ENCODE results near the gene ASIC4.

Gene ASIC4

DNA sequence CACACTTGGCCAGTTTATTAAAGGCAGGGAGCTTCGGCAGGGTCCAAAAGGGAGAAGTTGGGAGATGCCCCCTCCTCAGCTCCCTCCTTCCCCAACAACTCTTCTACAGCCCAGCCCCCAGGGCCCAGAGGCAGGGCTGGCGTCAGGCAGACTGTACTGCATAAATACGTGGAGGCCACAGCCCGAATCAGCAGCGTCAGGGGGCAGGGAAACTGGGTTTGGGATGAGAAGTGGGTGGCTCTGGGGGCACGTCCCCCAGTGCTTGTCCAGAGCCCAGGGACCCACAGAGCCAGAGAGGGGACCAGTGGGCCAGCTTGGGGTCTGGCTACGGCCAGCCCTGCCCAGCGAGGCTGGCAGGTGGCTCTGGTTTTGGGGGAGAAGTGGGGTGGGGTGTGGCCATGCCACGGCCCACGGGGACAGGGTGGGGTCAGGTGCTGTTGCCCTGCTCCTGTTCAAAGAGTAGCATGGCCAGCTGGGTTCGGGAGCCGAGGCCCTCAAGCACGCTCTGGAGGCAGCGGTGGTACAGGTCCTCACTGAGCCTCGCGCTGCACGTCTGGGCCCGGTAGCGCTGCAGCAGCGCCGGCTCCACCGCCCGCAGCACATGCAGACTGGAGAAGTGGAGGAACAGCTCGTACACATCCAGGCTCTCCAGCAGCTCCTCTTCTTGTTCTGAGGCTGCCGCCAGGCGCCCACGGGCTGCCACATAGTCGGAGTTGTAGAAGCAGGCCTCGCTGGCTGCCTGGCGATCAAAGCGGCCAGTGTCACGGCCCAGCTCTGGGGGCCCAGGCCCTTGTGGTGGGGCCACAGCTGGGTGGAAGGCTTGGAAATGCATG lies 24.9 kb downstream of the ASIC4 start:
- Histone ChIP-seq H3K36me3 (ENCODE audit: low read depth) (peaks cover 27% of the 10 kb centered on the region), H3K4me1 (ENCODE audit: insufficient read depth, poor library complexity, severe bottlenecking) (peaks cover 9% of the 10 kb centered on the region), H3K9me3 (ENCODE audit: severe bottlenecking) (no peaks in the 10 kb centered on the region), H3K27ac (ENCODE audit: poor library complexity, severe bottlenecking) (peak overlapping the region; percentile 4), H3K27me3 (ENCODE audit: insufficient read depth, poor library complexity, severe bottlenecking) (no peaks in the 10 kb centered on the region), H3K4me3 (ENCODE audit: severe bottlenecking) (no peak overlapping the region)
- ATAC-seq (ENCODE audit: low read depth), result no peak
- TF ChIP-seq, protein P1, sequence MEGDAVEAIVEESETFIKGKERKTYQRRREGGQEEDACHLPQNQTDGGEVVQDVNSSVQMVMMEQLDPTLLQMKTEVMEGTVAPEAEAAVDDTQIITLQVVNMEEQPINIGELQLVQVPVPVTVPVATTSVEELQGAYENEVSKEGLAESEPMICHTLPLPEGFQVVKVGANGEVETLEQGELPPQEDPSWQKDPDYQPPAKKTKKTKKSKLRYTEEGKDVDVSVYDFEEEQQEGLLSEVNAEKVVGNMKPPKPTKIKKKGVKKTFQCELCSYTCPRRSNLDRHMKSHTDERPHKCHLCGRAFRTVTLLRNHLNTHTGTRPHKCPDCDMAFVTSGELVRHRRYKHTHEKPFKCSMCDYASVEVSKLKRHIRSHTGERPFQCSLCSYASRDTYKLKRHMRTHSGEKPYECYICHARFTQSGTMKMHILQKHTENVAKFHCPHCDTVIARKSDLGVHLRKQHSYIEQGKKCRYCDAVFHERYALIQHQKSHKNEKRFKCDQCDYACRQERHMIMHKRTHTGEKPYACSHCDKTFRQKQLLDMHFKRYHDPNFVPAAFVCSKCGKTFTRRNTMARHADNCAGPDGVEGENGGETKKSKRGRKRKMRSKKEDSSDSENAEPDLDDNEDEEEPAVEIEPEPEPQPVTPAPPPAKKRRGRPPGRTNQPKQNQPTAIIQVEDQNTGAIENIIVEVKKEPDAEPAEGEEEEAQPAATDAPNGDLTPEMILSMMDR (IDR thresholded peaks at IDR 0.05; ENCODE audit: poor library complexity, severe bottlenecking), result no peak
- DNase-seq (ENCODE audit: low spot score), result no peak

DNA sequence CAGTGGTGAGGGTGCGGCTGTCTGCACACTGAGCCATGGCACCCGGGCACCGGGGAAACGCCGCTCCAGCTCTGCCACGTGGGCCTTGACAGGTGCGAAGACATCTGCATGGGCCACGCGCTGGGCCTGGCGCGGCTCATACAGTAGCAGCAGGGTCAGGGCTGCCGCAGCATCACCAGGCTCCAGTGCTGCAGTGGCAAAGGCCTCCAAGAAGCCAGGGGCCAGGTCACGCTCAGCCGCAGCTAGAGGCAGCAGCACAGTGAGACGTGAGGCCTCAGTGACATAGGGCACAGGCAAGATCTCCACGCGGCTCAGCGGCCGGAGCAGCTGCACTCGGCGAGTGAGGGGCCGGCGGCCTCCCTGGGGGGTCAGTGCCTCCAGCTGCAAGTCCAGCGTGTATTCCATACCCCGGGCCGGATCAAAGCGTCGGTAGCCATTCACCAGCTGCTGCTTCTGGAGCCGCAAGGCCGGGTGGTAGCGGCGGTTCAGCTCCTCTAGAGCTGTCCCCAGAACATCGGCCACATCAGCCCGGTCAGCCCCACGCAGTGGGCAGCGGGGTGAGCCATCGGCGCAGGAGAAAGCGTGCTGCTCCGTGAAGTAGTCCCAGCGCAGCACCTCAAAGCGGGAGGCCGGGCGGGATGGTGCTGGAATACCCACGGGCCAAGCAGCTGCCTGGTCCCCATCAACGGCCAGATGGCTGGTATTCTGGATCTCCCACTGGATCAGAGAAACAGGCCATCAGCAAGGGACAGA lies 25.8 kb downstream of the ASIC4 start:
- Histone ChIP-seq H3K36me3 (ENCODE audit: low read depth) (peaks cover 27% of the 10 kb centered on the region), H3K27ac (ENCODE audit: poor library complexity, severe bottlenecking) (no peak overlapping the region), H3K4me1 (ENCODE audit: insufficient read depth, poor library complexity, severe bottlenecking) (peaks cover 9% of the 10 kb centered on the region), H3K27me3 (ENCODE audit: insufficient read depth, poor library complexity, severe bottlenecking) (no peaks in the 10 kb centered on the region), H3K9me3 (ENCODE audit: severe bottlenecking) (no peaks in the 10 kb centered on the region), H3K4me3 (ENCODE audit: severe bottlenecking) (no peak overlapping the region)
- ATAC-seq (ENCODE audit: low read depth) (no peak), DNase-seq (ENCODE audit: low spot score) (no peak)
- TF ChIP-seq, protein P1 (IDR thresholded peaks at IDR 0.05; ENCODE audit: poor library complexity, severe bottlenecking), result no peak

DNA sequence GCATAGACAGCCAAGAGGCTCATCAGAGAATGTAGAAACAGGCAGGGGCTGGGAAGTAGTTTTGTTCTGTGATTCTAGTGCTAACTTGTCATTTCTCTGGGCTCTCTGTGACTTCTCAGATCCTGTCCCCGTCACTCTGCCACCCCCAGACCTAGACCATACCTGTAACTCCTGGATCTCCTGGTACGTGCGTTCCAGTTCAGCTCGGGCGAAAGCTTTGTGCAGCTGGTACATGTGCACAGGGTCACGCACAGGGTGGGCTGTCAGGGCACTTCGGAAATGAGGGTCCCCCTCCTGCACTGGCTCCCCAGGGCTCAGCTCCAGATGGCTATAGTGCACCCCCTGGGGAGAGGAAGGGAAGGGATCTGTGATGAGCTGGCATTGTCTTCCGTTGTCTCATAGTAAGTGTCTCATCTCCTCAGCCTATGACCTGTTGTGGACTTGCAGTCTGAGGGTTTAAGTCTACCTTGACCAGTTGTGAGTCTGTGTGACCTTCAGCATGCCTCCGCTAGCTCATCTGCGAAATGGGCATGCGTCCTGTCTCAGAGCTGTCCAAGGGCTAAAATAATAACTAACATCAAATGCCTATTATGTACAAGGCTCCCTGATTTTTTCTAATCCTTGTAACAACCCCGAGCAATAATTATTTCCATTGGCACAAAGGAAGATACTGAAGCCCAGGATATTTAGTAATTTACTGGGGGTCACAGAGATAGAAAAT lies 26.7 kb downstream of the ASIC4 start:
- H3K4me1 ChIP-seq (ENCODE audit: insufficient read depth, poor library complexity, severe bottlenecking), result peaks cover 9% of the 10 kb centered on the region
- TF ChIP-seq, protein P1 (IDR thresholded peaks at IDR 0.05; ENCODE audit: poor library complexity, severe bottlenecking), result no peak
- H3K27me3 ChIP-seq (ENCODE audit: insufficient read depth, poor library complexity, severe bottlenecking), result no peaks in the 10 kb centered on the region
- no peak for ATAC-seq (ENCODE audit: low read depth)
- no peak overlapping the region for H3K4me3 ChIP-seq (ENCODE audit: severe bottlenecking)
- H3K27ac ChIP-seq (ENCODE audit: poor library complexity, severe bottlenecking), result no peak overlapping the region
- H3K9me3 ChIP-seq (ENCODE audit: severe bottlenecking), result no peaks in the 10 kb centered on the region
- peaks cover 27% of the 10 kb centered on the region for H3K36me3 ChIP-seq (ENCODE audit: low read depth)
- no peak for DNase-seq (ENCODE audit: low spot score)

DNA sequence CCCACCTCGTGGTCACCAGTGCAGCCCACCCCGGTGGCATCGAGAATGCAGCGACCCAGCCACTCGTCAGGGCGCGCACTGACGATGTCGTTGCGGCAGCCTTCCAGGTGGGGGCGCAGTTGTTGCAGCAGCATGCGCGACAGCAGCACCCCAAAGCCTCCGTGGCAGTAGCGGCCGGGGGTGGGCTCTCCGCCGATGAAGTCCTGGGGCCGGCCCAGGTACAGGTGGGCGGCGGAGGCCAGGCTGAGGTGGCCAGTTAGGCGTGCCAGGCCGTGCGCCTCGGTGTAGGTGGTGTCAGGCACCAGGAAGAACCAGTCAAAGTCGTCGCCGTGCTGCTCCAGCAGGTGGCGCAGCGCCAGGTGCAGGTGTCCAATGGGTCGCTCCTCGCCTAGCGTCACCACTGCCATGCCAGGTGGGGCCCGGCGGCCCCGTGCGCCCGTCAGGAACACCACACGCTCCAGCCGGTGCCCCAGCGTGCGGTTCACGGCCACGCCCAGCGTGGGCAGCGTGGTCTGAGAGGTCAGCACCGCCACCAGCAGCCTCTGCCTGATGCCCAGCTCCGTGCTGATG lies 27.4 kb downstream of the ASIC4 start:
- ATAC-seq (ENCODE audit: low read depth), result peak; percentile 37
- Histone ChIP-seq H3K27me3 (ENCODE audit: insufficient read depth, poor library complexity, severe bottlenecking) (no peaks in the 10 kb centered on the region), H3K9me3 (ENCODE audit: severe bottlenecking) (no peaks in the 10 kb centered on the region), H3K4me3 (ENCODE audit: severe bottlenecking) (peak overlapping the region; percentile 80), H3K27ac (ENCODE audit: poor library complexity, severe bottlenecking) (peak overlapping the region; percentile 79), H3K36me3 (ENCODE audit: low read depth) (peaks cover 27% of the 10 kb centered on the region), H3K4me1 (ENCODE audit: insufficient read depth, poor library complexity, severe bottlenecking) (peaks cover 9% of the 10 kb centered on the region)
- TF ChIP-seq, protein P1 (IDR thresholded peaks at IDR 0.05; ENCODE audit: poor library complexity, severe bottlenecking), result peak; percentile 98
- peak; percentile 89 for DNase-seq (ENCODE audit: low spot score)

Data from RWPE2 (cell line).